Stimulated activated CD8-positive, alpha-beta memory T cell treated with anti-CD3 and anti-CD28 coated beads, Interleukin-12 subunit alpha, Interleukin-12 subunit beta, amount 100 ng/mL, for 4 hours (primary cell): ENCODE results near the gene KNDC1.
"Not testable (repeated sequence)": the region's sequence is repeated elsewhere in the genome, so short reads cannot be mapped to it uniquely, and the experiment has no call there.

Experiments used
- DNase-seq: peaks from one replicate; pipeline ENCODE4 v3.0.0-alpha.2; 2020; ENCODE audit warnings: low read depth

Gene KNDC1

GRCh38 chr10:133159950-133160825, at the start of gene KNDC1:
TSS of gene KNDC1 (plus strand) at chr10:133160219. CDS start at chr10:133160468, 249 bp downstream.
- DNase-seq, result no peak

- DNase-seq, result no peak
Measured at GRCh38 chr10:133110609-133111275, 49.3 kb upstream of the KNDC1 start.

- not testable (repeated sequence) for DNase-seq
Measured at GRCh38 chr10:133111640-133112039, 48.4 kb upstream of the KNDC1 start.

- no peak for DNase-seq
Measured at GRCh38 chr10:133113146-133113830, 46.7 kb upstream of the KNDC1 start.

GRCh38 chr10:133113847-133114246, 46.2 kb upstream of the KNDC1 start:
- DNase-seq, result no peak

- no peak for DNase-seq
Measured at GRCh38 chr10:133114251-133114650, 45.8 kb upstream of the KNDC1 start.

- DNase-seq, result no peak
Measured at GRCh38 chr10:133114726-133115452, 45.1 kb upstream of the KNDC1 start.

GRCh38 chr10:133115453-133115842, 44.6 kb upstream of the KNDC1 start:
- no peak for DNase-seq

GRCh38 chr10:133115976-133116375, 44.0 kb upstream of the KNDC1 start:
- DNase-seq, result no peak

GRCh38 chr10:133116455-133116854, 43.6 kb upstream of the KNDC1 start:
- no peak for DNase-seq

GRCh38 chr10:133117036-133117687, 42.9 kb upstream of the KNDC1 start:
- DNase-seq, result no peak

- DNase-seq, result no peak
Measured at GRCh38 chr10:133117688-133118071, 42.3 kb upstream of the KNDC1 start.

GRCh38 chr10:133121479-133121878, 38.5 kb upstream of the KNDC1 start:
- no peak for DNase-seq

- no peak for DNase-seq
Measured at GRCh38 chr10:133122171-133122935, 37.7 kb upstream of the KNDC1 start.

- no peak for DNase-seq
Measured at GRCh38 chr10:133123050-133123745, 36.8 kb upstream of the KNDC1 start.

GRCh38 chr10:133123746-133124356, 36.2 kb upstream of the KNDC1 start:
- no peak for DNase-seq

- no peak for DNase-seq
Measured at GRCh38 chr10:133124357-133125211, 35.4 kb upstream of the KNDC1 start.

GRCh38 chr10:133125901-133126300, 34.1 kb upstream of the KNDC1 start:
- DNase-seq, result no peak
